AG08396 (cell line): ENCODE results near the gene BTBD9.
A peak's percentile ranks its signal among the peaks of the same experiment; 100 is the strongest.

Experiments
- DNase-seq: peaks from one replicate; pipeline ENCODE4 v3.0.0; 2012; ENCODE audit warnings: low spot score, mixed read lengths

Gene BTBD9

GRCh38 chr6:38481211-38481836 is 158.4 kb downstream of the BTBD9 start:
- no peak for DNase-seq

DNA sequence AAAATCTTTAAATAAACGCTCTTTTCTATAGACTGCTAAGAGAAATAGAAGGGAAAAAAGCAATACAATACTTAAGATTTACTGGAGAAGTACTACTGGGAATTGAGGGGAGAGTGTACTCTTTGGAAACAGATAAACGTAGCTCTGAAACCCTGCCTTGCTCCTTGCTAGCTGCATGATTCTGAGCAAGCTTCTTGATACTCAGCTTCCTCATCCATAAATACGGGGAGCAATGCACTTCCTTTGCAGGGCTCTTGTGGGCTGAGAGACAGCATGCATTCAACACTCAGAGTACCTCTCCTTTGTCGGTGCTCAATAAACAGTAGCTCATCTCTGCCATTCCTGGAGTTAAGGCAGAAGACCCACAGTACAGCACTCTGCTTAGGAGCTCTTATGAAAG is 159.7 kb downstream of the BTBD9 start:
- no peak for DNase-seq

DNA sequence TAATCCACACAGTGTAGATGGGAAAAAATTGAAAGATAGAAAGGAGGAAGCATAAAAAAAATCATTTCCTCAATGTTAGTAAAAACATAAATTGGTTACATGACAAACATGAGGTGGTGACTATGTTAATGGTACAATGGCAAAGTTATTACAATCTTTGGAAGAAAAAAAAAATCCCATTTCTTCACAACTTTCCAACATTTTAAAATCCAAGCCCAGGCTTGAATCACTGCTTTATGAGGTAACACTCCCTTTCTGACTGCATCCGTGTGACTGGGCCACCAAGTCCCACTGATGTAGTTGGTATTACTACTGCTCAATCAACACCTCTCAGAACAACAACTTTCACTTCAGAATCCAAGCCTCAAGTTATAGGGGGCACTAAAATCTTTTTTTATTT is 160.4 kb downstream of the BTBD9 start:
- DNase-seq, result no peak

GRCh38 chr6:38477680-38478260 is 162.0 kb downstream of the BTBD9 start:
- no peak for DNase-seq

DNA sequence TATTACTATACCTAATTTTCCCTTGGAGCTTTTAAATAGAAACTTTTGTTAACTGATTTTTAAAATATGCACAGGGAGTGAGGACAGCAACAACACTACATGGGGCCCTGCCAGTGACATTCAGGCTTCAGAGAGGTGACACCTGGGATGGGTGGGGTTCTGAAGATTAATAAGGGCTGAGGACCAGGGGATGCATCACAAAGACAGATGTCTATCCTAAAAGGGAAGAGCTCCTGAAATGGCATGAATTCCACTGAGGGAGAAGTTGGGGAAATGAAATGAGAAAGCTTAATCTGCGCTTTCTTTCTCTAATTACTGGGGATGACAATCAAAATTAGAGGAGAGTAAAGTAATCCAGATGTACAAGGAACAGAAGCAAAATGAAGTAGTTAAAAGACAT is 162.8 kb downstream of the BTBD9 start:
- no peak for DNase-seq

DNA sequence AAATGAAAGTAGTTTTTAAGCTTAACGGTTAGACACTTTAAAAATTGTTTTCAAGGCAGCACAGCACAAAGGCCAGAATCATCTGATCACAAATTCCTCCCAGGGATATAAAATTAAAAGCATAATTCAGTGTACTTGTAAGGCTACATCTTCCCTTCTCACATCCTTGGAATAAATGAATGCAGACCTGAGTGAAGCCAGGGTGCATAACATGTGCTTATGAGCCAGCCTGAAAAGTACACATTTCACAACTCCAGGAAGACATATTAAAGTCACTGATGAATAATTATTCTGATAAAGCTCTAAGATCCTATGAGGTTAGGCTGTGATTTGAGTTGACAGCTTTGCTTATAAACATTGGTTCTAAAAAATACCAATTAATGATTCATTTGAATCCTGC is 163.6 kb downstream of the BTBD9 start:
- no peak for DNase-seq

GRCh38 chr6:38470548-38470947 is 169.2 kb downstream of the BTBD9 start:
- no peak for DNase-seq

DNA sequence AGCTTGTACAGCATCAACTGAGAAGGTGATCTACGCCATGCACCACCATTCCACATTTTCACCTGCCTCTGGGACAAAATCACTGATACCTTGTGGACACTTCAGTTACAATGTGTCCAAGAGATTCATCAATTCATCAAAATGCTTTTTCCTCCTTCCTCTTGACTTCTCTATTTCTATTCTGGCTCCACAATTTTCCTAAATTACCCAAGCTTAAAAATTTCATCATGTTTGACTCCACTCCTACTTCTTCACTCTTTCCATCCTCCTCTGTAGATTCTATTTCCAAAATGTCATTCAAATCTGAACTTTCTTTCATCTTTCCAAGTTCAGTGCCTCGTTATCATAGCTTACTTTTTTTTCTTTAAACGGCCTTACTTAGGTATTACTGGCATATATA is 172.2 kb downstream of the BTBD9 start:
- DNase-seq, result no peak

DNA sequence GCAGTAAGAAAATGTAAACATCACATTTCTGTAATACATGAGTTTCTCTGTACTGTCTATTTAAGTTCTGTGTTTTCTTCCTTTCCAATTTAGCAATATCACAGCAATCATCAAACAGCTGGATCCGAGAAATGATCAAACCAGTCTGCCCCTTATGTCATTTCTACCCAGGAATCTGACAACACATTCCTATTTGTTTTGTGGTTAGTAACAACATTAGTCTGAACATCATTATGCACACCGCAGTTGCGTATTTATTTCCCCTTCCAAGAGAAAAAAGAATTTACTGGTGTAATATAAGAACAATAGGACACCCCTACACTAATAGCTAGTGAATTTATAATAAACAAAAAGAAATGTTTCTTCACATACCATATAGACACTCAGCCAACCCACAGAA is 179.5 kb downstream of the BTBD9 start:
- DNase-seq, result peak; percentile 22

DNA sequence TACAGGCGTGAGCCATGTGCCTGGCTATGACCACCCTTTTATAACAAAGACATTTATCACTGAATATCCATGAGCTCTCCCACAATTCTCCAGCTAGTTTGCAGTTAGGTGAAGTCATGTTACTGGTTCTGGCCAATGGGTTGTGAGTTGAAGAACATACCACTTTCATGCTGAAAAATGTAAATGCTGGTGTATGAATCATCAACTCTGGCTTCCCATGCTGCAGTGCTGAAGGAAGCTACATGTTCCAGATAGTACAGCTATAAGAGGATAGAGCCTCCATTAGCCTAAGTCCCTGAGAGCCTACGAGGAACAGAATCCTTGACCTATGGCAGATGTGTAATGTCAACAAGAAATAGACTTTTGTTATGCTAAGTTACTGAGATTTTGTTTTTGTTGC is 180.4 kb downstream of the BTBD9 start:
- DNase-seq, result no peak

DNA sequence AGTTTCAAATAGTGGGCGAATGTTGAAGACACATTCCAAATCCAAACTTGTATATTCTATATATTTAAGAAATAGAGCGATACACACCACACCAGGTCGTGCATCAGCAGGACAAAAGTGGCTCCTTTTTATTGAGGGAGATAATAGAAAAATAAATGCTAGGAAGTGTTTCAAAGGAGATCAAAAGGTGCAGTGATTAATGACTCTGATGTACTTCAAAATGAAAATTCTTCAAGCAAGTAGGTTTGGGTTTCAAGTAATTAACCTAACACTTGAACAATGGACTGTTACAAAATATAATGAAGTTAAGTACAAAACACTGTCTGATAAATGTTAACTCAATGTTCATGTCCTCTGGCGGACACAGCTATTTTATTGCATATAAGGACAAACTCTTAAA is 185.9 kb downstream of the BTBD9 start:
- no peak for DNase-seq

- DNase-seq, result no peak
Observed at GRCh38 chr6:38452816-38453660, 186.7 kb downstream of the BTBD9 start.

GRCh38 chr6:38450717-38451116 is 189.0 kb downstream of the BTBD9 start:
- no peak for DNase-seq

DNA sequence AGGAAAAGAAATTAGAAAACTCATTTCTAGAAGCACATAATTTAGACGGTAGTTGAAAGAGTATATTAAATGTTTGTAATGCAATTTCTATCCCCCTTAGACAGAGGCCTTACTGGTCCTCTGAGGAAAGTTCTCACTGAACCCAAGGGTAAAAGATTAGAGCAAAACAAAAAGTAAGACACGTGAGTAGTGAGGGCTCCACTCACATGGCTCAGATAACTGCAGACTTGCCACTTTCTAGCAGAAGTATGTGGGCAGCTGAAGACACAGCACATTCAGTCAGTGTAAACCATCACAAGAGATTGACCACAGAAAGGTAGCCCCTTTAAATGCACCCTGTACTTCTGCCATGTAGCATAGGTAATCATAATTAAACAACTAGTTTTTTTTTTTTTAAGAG is 193.8 kb downstream of the BTBD9 start:
- no peak for DNase-seq

- peak; percentile 9 for DNase-seq
Observed at GRCh38 chr6:38445336-38445735, 194.4 kb downstream of the BTBD9 start.

- no peak for DNase-seq
Observed at GRCh38 chr6:38443352-38444144, 196.2 kb downstream of the BTBD9 start.

DNA sequence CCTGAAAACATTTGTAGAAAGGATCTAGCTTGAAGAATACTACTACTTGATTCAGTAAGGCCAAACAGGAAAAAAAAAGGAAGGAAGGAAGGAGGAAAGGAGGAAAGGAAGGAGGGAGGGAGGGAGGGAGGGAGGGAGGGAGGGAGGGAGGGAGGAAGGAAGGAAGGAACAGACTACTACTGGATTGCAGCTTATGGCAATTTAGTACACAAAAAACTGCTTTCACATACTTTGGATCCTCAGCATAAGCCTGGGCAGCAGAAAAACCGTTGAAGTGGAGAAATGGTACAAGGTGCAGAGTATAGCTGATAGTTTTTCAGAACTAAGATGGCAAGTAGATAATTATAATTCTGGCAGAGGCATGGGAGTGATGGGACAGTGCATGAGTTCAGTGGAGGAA is 201.6 kb downstream of the BTBD9 start:
- no peak for DNase-seq

DNA sequence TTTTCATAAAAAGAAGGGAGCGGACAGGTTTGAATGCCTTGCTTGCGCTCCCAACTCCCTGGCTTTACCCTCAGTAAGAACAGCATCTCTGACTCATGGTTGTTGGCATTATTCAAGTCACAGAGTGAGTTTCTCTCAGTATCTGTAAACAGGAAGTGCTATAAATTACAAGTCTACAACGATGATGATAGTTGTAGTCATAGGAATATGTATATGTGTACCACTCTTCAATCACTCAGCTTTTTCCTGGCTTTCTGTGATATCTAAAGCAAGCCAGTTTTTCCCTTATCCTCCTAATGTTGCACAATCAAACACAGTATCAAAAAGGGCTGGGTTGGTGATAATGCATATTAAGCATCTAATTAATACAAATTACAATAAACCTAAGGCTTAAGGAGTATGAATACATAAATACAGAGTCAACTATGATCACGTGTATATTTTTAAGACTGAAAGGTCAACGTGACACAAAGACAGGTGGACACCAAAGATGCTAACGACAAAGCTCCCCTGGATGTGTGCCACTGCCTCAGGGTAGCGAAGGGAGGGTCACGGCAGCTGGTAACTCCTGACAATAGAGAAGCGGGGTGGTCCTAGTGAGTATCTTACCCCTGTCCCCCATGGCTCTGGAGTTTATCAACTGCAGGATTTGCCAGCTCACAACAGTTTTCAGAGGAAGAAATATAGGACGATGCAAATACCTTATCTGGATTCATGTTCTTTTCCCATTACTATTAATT is 202.8 kb downstream of the BTBD9 start:
- peak; percentile 24 for DNase-seq

DNA sequence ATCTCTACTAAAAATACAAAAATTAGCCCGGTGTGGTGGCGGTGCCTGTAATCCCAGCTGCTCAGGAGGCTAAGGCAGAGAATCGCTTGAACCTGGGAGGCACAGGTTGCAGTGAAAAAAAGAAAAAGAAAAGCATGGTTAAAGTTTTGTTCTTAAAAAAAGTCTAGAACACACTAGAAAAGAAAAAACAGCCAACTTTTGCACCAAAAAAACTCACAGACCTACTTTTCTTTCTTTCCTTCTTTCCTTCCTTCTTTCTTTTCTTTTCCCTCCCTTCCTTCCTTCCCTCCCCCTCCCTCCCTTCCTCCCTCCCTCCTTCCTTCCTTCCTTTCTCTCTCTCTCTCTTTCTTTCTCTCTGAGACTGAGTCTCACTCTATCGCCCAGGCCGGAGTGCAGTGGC is 204.4 kb downstream of the BTBD9 start:
- no peak for DNase-seq

GRCh38 chr6:38434051-38434450 is 205.7 kb downstream of the BTBD9 start:
- DNase-seq, result no peak

DNA sequence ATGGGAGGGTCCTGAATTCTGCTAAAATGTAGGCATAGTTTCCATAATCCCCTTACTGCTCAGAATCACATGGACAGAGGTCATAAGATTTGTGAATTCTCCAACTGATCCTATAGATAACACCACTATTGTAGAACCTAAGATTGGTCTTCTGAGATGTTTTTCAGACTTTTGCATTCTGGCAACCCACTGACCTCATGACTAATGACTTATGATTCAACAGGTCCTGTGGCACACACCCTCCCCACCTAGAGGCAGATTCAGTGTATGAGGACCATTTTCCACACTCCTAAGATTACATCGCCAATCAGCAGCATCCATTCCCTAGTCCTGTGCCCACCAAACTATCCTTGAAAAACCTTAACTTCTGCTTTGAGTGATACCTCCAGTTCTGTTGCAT is 207.2 kb downstream of the BTBD9 start:
- peak; percentile 7 for DNase-seq

DNA sequence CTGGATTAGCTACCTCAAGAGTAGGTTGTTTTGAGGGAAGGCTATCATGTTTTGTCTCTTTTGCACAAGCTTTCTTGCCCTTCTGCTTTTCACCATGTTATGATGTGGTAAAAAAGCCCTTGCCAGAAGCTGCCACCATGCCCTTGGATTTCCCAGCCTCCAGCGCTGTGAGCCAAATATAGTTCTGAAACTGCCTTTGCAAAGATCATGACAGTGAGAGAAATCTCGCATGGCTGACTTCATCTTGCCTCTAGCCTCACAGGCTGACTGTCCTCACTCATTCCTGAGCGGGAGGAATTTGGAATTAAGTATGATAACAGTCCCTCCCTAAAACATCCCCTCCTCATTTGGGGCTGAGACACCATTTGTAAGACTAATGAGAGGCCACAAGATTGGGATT is 207.7 kb downstream of the BTBD9 start:
- no peak for DNase-seq
